Mucosa of descending colon (tissue), 3 donors: ENCODE measurements around the gene CACFD1. TPM values are rescaled to one million over a fixed set of nuclear protein-coding genes. Genes with fewer than 3 reads are reported as not detected.

ENCODE experiments used
- ATAC-seq: fragments of 200-7000 bp; cut with Tn5 transposase; one replicate; pipeline ENCODE4 v1.9.1; 2020; ENCODE audit warnings: mild to moderate bottlenecking, moderate library complexity
- DNase-seq, 3 donors: peaks; one replicate each; pipeline ENCODE4 v3.0.0-alpha.2; 2020
- H3K36me3 ChIP-seq: fragments of 200-600 bp; one replicate; pipeline ENCODE4 v1.8.0; 2021; ENCODE audit warnings: low read depth, mild to moderate bottlenecking
- H3K4me1 ChIP-seq: fragments of 200-600 bp; one replicate; pipeline ENCODE4 v1.8.0; 2021; ENCODE audit warnings: low read depth, mild to moderate bottlenecking
- H3K4me3 ChIP-seq: fragments of 200-600 bp; one replicate; pipeline ENCODE4 v1.8.0; 2021; ENCODE audit warnings: mild to moderate bottlenecking
- H3K9me3 ChIP-seq: fragments of 200-600 bp; one replicate; pipeline ENCODE4 v1.8.0; 2021; ENCODE audit warnings: mild to moderate bottlenecking
- CTCF ChIP-seq: fragments of 200-600 bp; IDR thresholded peaks from one replicate; pipeline ENCODE4 v1.8.0; 2022; ENCODE audit warnings: antibody characterized with exemption, mild to moderate bottlenecking
- intact Hi-C, 2 donors: fragments of 100-400 bp; cut with DNase I in 1 of 2; cut with micrococcal nuclease in 1 of 2; formaldehyde crosslinking; loops; one replicate each; pipeline versions ENCODE4 v1.11.0 to v1.11.1; 2022; cut with DNase I, micrococcal nuclease
- total RNA-seq, 3 donors: library from RNA; stranded (reverse); fragmentation: NEBNext Ultra II Directional in 2 of 3; extraction: Animal tissue kit (Norgen Biotek cat#: 25700) in 2 of 3; gene quantifications; one replicate each; pipeline versions ENCODE4 v1.2.1 to v1.2.4, GENCODE V29; 2021 to 2023
- donor health status: DM: no; HTN: no; CAD: no; lungs with moderate emphysema.
- donor health status: DM: no; HTN: no; CAD: no.
- donor health status: DM: no; HTN: yes; CAD: no.

CACFD1 gene
- total RNA-seq, 3 donors from 2014 or later: 42.7 to 84.2 (median 54.1) TPM

GRCh38 chr9:133516961-133517350 is 57.2 kb downstream of the CACFD1 start:
- TF ChIP-seq CTCF: no peak
- DNase-seq (peak in 1 of 3 donors; percentile 28), ATAC-seq (no peak)
- H3K4me1 ChIP-seq: no peaks in the 10 kb centered on the region
- no peaks in the 10 kb centered on the region for H3K36me3 ChIP-seq
- H3K9me3 ChIP-seq: no peaks in the 10 kb centered on the region
- intact Hi-C loops: no loop called here
- no peak overlapping the region for H3K4me3 ChIP-seq

- DNase-seq (peak in 1 of 3 donors; percentile 16), ATAC-seq (no peak)
- peaks cover 2% of the 10 kb centered on the region for H3K4me1 ChIP-seq
- TF ChIP-seq CTCF: no peak
- no peaks in the 10 kb centered on the region for H3K36me3 ChIP-seq
- no peaks in the 10 kb centered on the region for H3K9me3 ChIP-seq
- no peak overlapping the region for H3K4me3 ChIP-seq
- intact Hi-C loops: no loop called here
Measured at GRCh38 chr9:133517711-133518110, 57.9 kb downstream of the CACFD1 start.

- peaks cover 3% of the 10 kb centered on the region for H3K4me1 ChIP-seq
- no peak for ATAC-seq
- no peak overlapping the region for H3K4me3 ChIP-seq
- DNase-seq: peak in 1 of 3 donors; percentile 8
- no peaks in the 10 kb centered on the region for H3K36me3 ChIP-seq
- no peaks in the 10 kb centered on the region for H3K9me3 ChIP-seq
- TF ChIP-seq CTCF: no peak
- intact Hi-C loops: no loop called here
Measured at GRCh38 chr9:133518200-133518599, 58.4 kb downstream of the CACFD1 start.

GRCh38 chr9:133518706-133519449 is 59.1 kb downstream of the CACFD1 start:
- Histone ChIP-seq H3K4me3 (no peak overlapping the region), H3K9me3 (no peaks in the 10 kb centered on the region), H3K36me3 (no peaks in the 10 kb centered on the region), H3K4me1 (peaks cover 3% of the 10 kb centered on the region)
- intact Hi-C loops: no loop called here
- DNase-seq (peak in 1 of 3 donors; percentile 34), ATAC-seq (no peak)
- no peak for TF ChIP-seq CTCF

- no peak for TF ChIP-seq CTCF
- H3K4me1 ChIP-seq: peaks cover 3% of the 10 kb centered on the region
- no peak overlapping the region for H3K4me3 ChIP-seq
- peak in 1 of 3 donors; percentile 3 for DNase-seq
- intact Hi-C loops: no loop called here
- H3K9me3 ChIP-seq: no peaks in the 10 kb centered on the region
- no peak for ATAC-seq
- H3K36me3 ChIP-seq: no peaks in the 10 kb centered on the region
Measured at GRCh38 chr9:133519693-133520092, 59.9 kb downstream of the CACFD1 start.
